ENCODE results near the gene PHYHD1. TPM values are rescaled to one million over a fixed set of nuclear protein-coding genes. Genes with fewer than 3 reads are reported as not detected.

The PHYHD1 gene
- total and polyA plus RNA-seq, 2 donors (not counting 1 experiment from before 2014, with no cell fraction given): 0.96 to 2.0 TPM

DNA sequence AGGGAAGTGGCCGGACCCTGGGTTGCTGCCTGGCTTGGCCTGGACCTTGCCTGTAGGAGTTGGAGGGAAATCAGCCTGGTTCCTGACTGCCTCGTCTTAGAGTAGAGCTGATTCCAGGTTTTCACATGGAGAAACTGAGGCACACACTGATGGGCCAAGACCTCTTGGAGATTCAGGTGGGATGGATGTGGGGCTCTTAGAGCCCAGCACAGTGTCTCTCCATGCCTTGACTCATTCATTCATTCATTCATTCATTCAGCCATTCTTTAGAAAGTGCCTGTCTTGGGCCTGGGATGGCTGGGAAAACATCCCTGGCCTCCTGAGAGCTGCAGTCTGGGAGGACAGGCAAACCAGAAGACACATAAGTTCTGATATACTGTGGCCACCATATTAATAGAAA, 36.6 kb upstream of the PHYHD1 start:
- no peak overlapping the region for H3K9ac ChIP-seq (ENCODE audit: low read length)
- H3K27ac ChIP-seq (ENCODE audit: low read length in 2 of 2): no peak overlapping the region
- Mint-ChIP-seq H3K27ac (no peak overlapping the region), H3K4me3 (peak overlapping the region; percentile 44), H3K27me3 (no peaks in the 10 kb centered on the region), H3K4me1 (peaks cover 44% of the 10 kb centered on the region), H3K9me3 (ENCODE audit: insufficient read depth) (no peaks in the 10 kb centered on the region)
- ChIA-PET POLR2A (no interaction called here), CTCF (interaction anchor here (0.6 to 1.7 kb wide), 3 partner anchors 8 to 42 kb away, joined by 3 to 5 read pairs (median 4); no protein-coding TSS in a partner anchor)
- no peak for DNase-seq
- 100% methylated on average over 1 of the region's 2 CpGs for WGBS (ENCODE audit: insufficient coverage)
- H4K20me1 ChIP-seq (ENCODE audit: control insufficient read depth, insufficient read depth, low read length, poor library complexity, severe bottlenecking): peaks cover 29% of the 10 kb centered on the region
- H3K9me3 ChIP-seq (ENCODE audit: control extremely low read depth in 1 of 3, control insufficient read depth in 2 of 3, insufficient read depth in 1 of 3, low read length in 2 of 3): no peaks in the 10 kb centered on the region
- no peak overlapping the region for H2AFZ ChIP-seq (ENCODE audit: insufficient read depth, low read depth, low read length, poor library complexity, severe bottlenecking)
- no peak for ATAC-seq (ENCODE audit: low read depth)
- intact Hi-C loops (cut with micrococcal nuclease): loop anchor here (5.0 kb wide), 6 partner anchors 43 to 1167 kb away; partner anchors contain the start of genes ODF2, PTGES2, PTRH1 and TTC16
- peaks cover 15 to 37% of the 10 kb centered on the region in 2 donors for H3K4me1 ChIP-seq (ENCODE audit: control insufficient read depth in 2 of 2, insufficient read depth in 2 of 2, low read length in 2 of 2)
- H3K36me3 ChIP-seq (replicated peaks in 1 of 2; ENCODE audit: control extremely low read depth in 1 of 2, control insufficient read depth in 1 of 2, extremely low read depth in 1 of 2, insufficient read depth in 2 of 2, low read length in 1 of 2): peaks cover 3 to 26% of the 10 kb centered on the region in 2 experiments
- H3K4me2 ChIP-seq (replicated peaks; ENCODE audit: low read depth, low read length, poor library complexity, severe bottlenecking): peak overlapping the region; percentile 98
- no peak overlapping the region for H3K4me3 ChIP-seq (ENCODE audit: control extremely low read depth in 1 of 5, extremely low read depth in 1 of 5, insufficient read depth in 1 of 5, low read depth in 2 of 5, low read length in 4 of 5)
- peaks cover 82% of the 10 kb centered on the region for H3K79me2 ChIP-seq (ENCODE audit: control insufficient read depth, insufficient read depth, low read length)
- no peaks in the 10 kb centered on the region for H3K27me3 ChIP-seq (replicated peaks in 1 of 4; ENCODE audit: control extremely low read depth in 1 of 4, control insufficient read depth in 3 of 4, insufficient read depth in 4 of 4, low read length in 3 of 4)
- TF ChIP-seq, protein P1, sequence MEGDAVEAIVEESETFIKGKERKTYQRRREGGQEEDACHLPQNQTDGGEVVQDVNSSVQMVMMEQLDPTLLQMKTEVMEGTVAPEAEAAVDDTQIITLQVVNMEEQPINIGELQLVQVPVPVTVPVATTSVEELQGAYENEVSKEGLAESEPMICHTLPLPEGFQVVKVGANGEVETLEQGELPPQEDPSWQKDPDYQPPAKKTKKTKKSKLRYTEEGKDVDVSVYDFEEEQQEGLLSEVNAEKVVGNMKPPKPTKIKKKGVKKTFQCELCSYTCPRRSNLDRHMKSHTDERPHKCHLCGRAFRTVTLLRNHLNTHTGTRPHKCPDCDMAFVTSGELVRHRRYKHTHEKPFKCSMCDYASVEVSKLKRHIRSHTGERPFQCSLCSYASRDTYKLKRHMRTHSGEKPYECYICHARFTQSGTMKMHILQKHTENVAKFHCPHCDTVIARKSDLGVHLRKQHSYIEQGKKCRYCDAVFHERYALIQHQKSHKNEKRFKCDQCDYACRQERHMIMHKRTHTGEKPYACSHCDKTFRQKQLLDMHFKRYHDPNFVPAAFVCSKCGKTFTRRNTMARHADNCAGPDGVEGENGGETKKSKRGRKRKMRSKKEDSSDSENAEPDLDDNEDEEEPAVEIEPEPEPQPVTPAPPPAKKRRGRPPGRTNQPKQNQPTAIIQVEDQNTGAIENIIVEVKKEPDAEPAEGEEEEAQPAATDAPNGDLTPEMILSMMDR (IDR thresholded peaks at IDR 0.05): no peak
- no peak for TF ChIP-seq EZH2 (IDR thresholded peaks at IDR 0.05; ENCODE audit: borderline replicate concordance, insufficient read depth, low read depth, low read length, poor library complexity, severe bottlenecking)

DNA sequence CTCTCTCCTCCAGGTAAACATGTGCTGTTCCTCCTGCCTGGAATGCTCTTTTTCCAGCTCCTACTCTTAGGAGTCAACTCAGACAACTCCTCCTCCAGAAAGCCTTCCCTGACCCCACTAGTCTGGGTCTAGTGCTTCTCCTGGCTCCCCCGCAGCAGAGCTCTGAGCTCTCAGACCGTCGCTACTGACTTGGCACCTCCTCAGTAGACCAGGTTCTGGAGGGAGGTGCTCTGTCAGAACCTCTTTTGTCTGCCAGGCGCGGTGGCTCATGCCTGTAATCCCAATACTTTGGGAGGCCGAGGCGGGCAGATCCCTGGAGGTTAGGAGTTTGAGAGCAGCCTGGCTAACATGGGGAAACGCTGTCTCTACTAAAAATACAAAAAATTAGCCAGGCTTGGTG, 35.4 kb upstream of the PHYHD1 start:
- no peak overlapping the region for H3K27ac ChIP-seq (ENCODE audit: low read length in 2 of 2)
- H3K4me3 ChIP-seq (ENCODE audit: control extremely low read depth in 1 of 5, extremely low read depth in 1 of 5, insufficient read depth in 1 of 5, low read depth in 2 of 5, low read length in 4 of 5): no peak overlapping the region
- no peak overlapping the region for H3K9ac ChIP-seq (ENCODE audit: low read length)
- Mint-ChIP-seq H3K4me1 (peaks cover 40% of the 10 kb centered on the region), H3K27me3 (no peaks in the 10 kb centered on the region), H3K9me3 (ENCODE audit: insufficient read depth) (no peaks in the 10 kb centered on the region), H3K27ac (no peak overlapping the region), H3K4me3 (no peak overlapping the region)
- peaks cover 3 to 26% of the 10 kb centered on the region in 2 experiments for H3K36me3 ChIP-seq (replicated peaks in 1 of 2; ENCODE audit: control extremely low read depth in 1 of 2, control insufficient read depth in 1 of 2, extremely low read depth in 1 of 2, insufficient read depth in 2 of 2, low read length in 1 of 2)
- H3K9me3 ChIP-seq (ENCODE audit: control extremely low read depth in 1 of 3, control insufficient read depth in 2 of 3, insufficient read depth in 1 of 3, low read length in 2 of 3): no peaks in the 10 kb centered on the region
- peaks cover 32% of the 10 kb centered on the region for H4K20me1 ChIP-seq (ENCODE audit: control insufficient read depth, insufficient read depth, low read length, poor library complexity, severe bottlenecking)
- peaks cover 15 to 29% of the 10 kb centered on the region in 2 donors for H3K4me1 ChIP-seq (ENCODE audit: control insufficient read depth in 2 of 2, insufficient read depth in 2 of 2, low read length in 2 of 2)
- TF ChIP-seq EZH2 (IDR thresholded peaks at IDR 0.05; ENCODE audit: borderline replicate concordance, insufficient read depth, low read depth, low read length, poor library complexity, severe bottlenecking): no peak
- TF ChIP-seq, protein P1 (IDR thresholded peaks at IDR 0.05): no peak
- no peaks in the 10 kb centered on the region for H3K27me3 ChIP-seq (replicated peaks in 1 of 4; ENCODE audit: control extremely low read depth in 1 of 4, control insufficient read depth in 3 of 4, insufficient read depth in 4 of 4, low read length in 3 of 4)
- no peak overlapping the region for H2AFZ ChIP-seq (ENCODE audit: insufficient read depth, low read depth, low read length, poor library complexity, severe bottlenecking)
- CTCF ChIA-PET: interaction anchor here (1.7 kb wide), 1 partner anchor 41 kb away, joined by 5 read pairs; no protein-coding TSS in a partner anchor
- H3K4me2 ChIP-seq (replicated peaks; ENCODE audit: low read depth, low read length, poor library complexity, severe bottlenecking): no peak overlapping the region
- POLR2A ChIA-PET: no interaction called here
- DNase-seq: no peak
- peaks cover 75% of the 10 kb centered on the region for H3K79me2 ChIP-seq (ENCODE audit: control insufficient read depth, insufficient read depth, low read length)
- 92% methylated on average over 7 of the region's 8 CpGs for WGBS (ENCODE audit: insufficient coverage)
- intact Hi-C loops (cut with micrococcal nuclease): no loop called here
- no peak for ATAC-seq (ENCODE audit: low read depth)

Data from B cell (primary cell).